Measurements from ENCODE around the gene ADGRL4.

- TF ChIP-seq, protein P1, sequence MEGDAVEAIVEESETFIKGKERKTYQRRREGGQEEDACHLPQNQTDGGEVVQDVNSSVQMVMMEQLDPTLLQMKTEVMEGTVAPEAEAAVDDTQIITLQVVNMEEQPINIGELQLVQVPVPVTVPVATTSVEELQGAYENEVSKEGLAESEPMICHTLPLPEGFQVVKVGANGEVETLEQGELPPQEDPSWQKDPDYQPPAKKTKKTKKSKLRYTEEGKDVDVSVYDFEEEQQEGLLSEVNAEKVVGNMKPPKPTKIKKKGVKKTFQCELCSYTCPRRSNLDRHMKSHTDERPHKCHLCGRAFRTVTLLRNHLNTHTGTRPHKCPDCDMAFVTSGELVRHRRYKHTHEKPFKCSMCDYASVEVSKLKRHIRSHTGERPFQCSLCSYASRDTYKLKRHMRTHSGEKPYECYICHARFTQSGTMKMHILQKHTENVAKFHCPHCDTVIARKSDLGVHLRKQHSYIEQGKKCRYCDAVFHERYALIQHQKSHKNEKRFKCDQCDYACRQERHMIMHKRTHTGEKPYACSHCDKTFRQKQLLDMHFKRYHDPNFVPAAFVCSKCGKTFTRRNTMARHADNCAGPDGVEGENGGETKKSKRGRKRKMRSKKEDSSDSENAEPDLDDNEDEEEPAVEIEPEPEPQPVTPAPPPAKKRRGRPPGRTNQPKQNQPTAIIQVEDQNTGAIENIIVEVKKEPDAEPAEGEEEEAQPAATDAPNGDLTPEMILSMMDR (optimal IDR thresholded peaks at IDR 0.05 in 1 of 3, IDR thresholded peaks at IDR 0.05 in 1 of 3, conservative IDR thresholded peaks at IDR 0.05 in 1 of 3; ENCODE audit: extremely low read depth in 1 of 3, insufficient read depth in 2 of 3, low read length in 3 of 3): no peak
- no peak for TF ChIP-seq EZH2 (IDR thresholded peaks at IDR 0.05; ENCODE audit: low read length)
Measured at GRCh38 chr1:79004916-79005315, 1.6 kb downstream of the ADGRL4 start.
